Activated CD4-positive, alpha-beta T cell treated with anti-CD3 and anti-CD28 coated beads, Interleukin-2, amount 10 ng/mL, durations not matched to agents 7 days and 5 days (primary cell): ENCODE data around the gene AMPD3. TPM values are rescaled to one million over a fixed set of nuclear protein-coding genes. Genes with fewer than 3 reads are reported as not detected.

ENCODE experiments used
- CTCF ChIA-PET: fragments of 350-600 bp; sonication (Branson Sonifier 250); formaldehyde crosslinking; loops from one replicate; lab custom pipeline; 2021; ENCODE audit warnings: antibody characterized with exemption; lab: Charles Lee
- POLR2A ChIA-PET: fragments of 350-600 bp; sonication (Branson Sonifier 250); formaldehyde crosslinking; loops from one replicate; lab custom pipeline; 2021; ENCODE audit warnings: antibody characterized with exemption; lab: Charles Lee
- DNase-seq: peaks from one replicate; pipeline ENCODE4 v3.0.0-alpha.2; 2020
- H3K27ac Mint-ChIP-seq: one replicate; pipeline ENCODE4 v1.8.0; 2021; ENCODE audit warnings: mild to moderate bottlenecking, moderate library complexity, mixed read lengths
- H3K27me3 Mint-ChIP-seq: one replicate; pipeline ENCODE4 v1.8.0; 2021; ENCODE audit warnings: mixed read lengths
- H3K36me3 Mint-ChIP-seq: one replicate; pipeline ENCODE4 v1.8.0; 2021; ENCODE audit warnings: low read depth, mixed read lengths
- H3K4me1 Mint-ChIP-seq: one replicate; pipeline ENCODE4 v1.8.0; 2021; ENCODE audit warnings: mixed read lengths
- H3K4me3 Mint-ChIP-seq: one replicate; pipeline ENCODE4 v1.8.0; 2021; ENCODE audit warnings: mild to moderate bottlenecking, moderate library complexity, mixed read lengths
- H3K9me3 Mint-ChIP-seq: one replicate; pipeline ENCODE4 v1.8.0; 2021; ENCODE audit warnings: mixed read lengths
- total RNA-seq, 2 experiments: library from RNA; stranded (reverse); gene quantifications; one replicate each; pipeline ENCODE4 v1.2.3, GENCODE V29; 2021

Gene AMPD3
- total RNA-seq, 2 experiments from 2014 or later = 20.3 to 20.8 TPM

DNA sequence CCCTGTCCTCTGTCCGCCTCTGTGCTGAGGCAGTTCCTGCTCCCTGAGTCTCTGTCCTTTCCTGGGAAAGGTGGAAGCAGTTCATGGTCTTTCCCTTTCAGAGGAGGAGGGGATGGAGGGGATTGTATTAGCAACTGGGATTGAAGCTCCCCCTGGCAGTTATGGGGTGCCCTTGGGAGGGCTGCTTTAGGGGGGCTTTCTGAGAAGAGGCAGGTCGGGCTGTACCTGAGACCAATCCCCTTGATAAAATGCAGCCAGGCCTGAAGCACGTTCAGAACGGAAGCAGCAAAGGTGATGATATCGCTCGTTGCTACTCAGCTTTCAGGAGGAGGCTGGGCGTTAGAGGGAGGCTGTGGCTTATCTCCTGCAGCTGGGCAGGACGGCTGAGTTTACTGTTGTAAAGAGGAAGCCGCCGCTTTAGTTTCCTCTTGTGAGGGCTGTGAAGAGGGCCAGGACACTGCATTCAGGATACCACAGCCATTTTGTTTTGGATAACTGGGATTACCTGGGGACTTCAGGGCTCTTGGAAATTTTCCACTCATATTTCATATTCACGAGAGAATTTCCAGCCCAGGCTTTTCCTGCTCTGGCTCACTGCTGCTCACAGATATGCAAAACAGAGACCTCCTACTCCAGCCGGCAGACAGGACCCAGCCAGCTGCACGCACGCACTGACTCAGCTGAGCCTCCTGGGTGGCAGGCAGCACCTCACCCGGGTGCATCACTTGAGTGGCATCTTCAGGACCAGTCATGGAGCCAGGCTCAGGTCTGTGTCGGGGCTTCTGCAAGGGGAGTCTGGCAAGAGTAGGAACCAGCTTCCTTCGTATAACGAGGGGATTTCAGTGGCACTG, 798 bp downstream of the AMPD3 start:
- Mint-ChIP-seq H3K27ac (peak overlapping the region; percentile 93), H3K4me3 (peak overlapping the region; percentile 85), H3K9me3 (no peaks in the 10 kb centered on the region), H3K27me3 (no peaks in the 10 kb centered on the region), H3K4me1 (peaks cover 74% of the 10 kb centered on the region), H3K36me3 (peaks cover 6% of the 10 kb centered on the region)
- POLR2A ChIA-PET = no interaction called here
- DNase-seq = peak; percentile 87
- CTCF ChIA-PET = interaction anchor here (1.8 to 5.9 kb wide), 5 partner anchors 10 to 85 kb away, joined by 4 to 50 read pairs (median 7); partner anchors contain the start of gene RNF141

DNA sequence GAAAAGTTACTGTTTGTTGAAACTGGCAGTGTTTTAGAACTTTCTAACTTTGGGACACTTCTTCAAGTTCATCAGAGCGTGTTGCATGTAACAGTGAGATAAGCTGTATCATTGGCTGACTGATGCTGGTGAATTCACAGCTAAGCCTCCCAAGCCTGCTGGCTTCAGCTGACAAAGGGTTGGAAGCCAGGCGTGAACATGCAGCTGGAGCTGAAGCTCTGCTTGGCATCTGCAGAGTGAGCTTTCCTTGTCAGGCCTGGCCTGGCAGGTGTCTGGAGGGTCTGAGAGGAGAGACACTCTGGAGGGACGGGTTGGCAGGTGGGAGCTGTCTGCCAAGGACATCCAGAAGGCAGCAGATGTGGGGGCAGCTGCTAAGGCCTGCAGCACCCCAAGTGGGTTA, 1.5 kb downstream of the AMPD3 start:
- peaks cover 8% of the 10 kb centered on the region for H3K36me3 Mint-ChIP-seq
- POLR2A ChIA-PET = no interaction called here
- H3K9me3 Mint-ChIP-seq = no peaks in the 10 kb centered on the region
- no peak for DNase-seq
- H3K27ac Mint-ChIP-seq = peak overlapping the region; percentile 93
- CTCF ChIA-PET = interaction anchor here (0.5 to 5.9 kb wide), 8 partner anchors 9 to 1648 kb away, joined by 3 to 50 read pairs (median 5); partner anchors contain the start of gene RNF141
- no peaks in the 10 kb centered on the region for H3K27me3 Mint-ChIP-seq
- peak overlapping the region; percentile 85 for H3K4me3 Mint-ChIP-seq
- peaks cover 70% of the 10 kb centered on the region for H3K4me1 Mint-ChIP-seq

DNA sequence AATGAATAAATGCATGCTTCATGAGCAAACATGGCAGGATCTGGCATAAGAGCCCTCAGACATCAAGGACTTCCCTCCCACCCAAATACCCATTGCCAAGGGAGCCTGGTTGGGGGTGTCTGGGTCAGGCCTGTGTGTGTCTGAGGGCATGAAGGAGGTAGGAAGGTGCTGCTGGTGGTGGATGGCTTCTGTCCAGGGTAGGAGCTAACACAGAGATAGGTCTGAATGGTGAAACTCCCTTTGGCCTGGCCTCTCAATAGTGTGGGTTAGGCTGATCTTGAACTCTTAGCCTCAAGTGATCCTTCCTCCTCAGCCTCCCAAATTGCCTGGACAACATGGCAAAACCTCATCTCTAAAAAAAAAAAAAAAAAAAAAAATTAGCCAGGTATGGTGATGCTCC, 2.8 kb downstream of the AMPD3 start:
- peak overlapping the region; percentile 85 for H3K4me3 Mint-ChIP-seq
- peaks cover 58% of the 10 kb centered on the region for H3K4me1 Mint-ChIP-seq
- POLR2A ChIA-PET = no interaction called here
- H3K9me3 Mint-ChIP-seq = no peaks in the 10 kb centered on the region
- H3K36me3 Mint-ChIP-seq = peaks cover 21% of the 10 kb centered on the region
- no peak for DNase-seq
- CTCF ChIA-PET = interaction anchor here (0.6 to 2.5 kb wide), 3 partner anchors 45 to 260 kb away, joined by 3 to 12 read pairs (median 6); partner anchors contain the start of gene RNF141
- H3K27me3 Mint-ChIP-seq = no peaks in the 10 kb centered on the region
- H3K27ac Mint-ChIP-seq = peak overlapping the region; percentile 93

DNA sequence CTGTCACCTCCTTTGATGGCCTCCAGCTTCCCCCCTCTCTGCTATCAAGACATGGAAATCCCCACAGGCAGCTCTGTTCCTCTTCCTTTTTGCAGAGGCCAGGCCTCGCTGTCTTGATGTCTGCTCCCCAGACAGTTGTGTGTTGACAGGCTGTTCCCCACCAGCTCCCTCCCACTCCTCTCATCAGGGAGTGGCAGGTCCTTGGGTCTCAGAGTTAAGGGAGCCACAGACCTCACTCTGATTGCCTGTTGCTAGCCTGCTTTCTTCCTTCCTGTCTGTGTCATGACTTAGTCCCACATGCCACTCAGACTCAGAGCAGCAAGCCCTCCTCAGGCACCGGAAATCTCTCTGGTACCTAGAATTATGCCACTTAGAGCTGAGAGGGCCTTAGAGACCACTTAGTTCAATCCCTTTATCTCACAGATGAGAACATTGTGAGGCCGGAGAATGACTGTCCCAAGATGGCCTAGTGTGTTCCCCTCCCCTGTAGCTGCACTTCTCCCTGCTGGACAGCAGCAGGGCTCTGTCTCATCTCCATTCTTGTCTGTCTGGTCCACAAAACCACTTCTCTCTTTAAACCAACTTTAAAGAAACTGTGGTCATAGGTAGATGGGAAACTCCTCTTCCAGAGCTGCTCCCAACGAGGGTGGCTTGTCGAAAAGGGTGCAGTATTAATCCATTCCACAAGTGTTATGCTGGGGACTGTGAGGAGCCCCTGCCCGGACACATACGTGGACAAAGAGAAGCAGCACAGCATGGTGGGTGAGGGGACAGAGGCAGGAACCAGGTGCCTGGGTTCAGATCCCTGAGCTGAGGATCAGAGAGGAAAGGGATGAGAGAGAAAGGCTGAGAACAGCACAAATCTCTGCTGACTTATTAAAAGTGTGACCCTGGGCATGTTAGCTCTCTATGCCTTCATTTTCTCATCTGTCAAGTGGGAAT, 4.2 kb downstream of the AMPD3 start:
- H3K9me3 Mint-ChIP-seq = no peaks in the 10 kb centered on the region
- POLR2A ChIA-PET = no interaction called here
- H3K4me3 Mint-ChIP-seq = peak overlapping the region; percentile 70
- DNase-seq = peak; percentile 75
- H3K36me3 Mint-ChIP-seq = peaks cover 33% of the 10 kb centered on the region
- peaks cover 58% of the 10 kb centered on the region for H3K4me1 Mint-ChIP-seq
- peak overlapping the region; percentile 96 for H3K27ac Mint-ChIP-seq
- H3K27me3 Mint-ChIP-seq = no peaks in the 10 kb centered on the region
- CTCF ChIA-PET = interaction anchor here (0.8 to 1.8 kb wide), 6 partner anchors 8 to 120 kb away, joined by 3 to 7 read pairs (median 3); partner anchors contain the start of gene RNF141

DNA sequence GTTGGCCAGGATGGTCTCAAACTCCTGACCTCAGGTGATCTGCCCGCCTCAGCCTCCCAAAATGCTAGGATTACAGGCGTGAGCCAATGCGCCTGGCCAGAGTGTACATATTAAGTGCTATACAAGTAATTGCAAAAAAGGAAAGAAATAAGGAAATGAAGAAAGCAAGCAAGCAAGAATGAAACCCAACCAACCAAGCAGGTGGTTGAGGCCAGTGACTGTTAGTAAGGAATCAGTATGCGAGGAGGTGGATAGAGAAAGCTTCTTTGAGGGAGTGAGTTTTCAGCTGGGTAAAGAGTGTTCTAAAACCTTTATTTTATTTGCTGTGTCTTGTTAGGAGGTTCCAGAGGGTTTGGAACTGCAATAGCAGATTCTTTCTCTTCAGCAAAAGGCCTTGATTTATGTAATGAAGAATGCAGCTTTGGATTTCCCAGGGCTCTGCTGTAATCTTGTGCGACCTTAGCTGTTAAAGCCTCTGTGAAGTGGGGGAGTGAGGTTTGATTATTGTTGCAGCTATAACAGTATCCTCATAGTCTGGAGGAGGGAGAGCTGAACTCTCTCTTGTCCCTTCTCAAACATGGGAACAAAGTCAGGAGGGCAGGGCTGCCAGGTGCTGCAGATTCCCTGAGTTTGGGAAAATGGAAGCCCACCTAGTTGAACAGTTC, 5.7 kb downstream of the AMPD3 start:
- Mint-ChIP-seq H3K4me1 (peaks cover 45% of the 10 kb centered on the region), H3K27ac (no peak overlapping the region), H3K9me3 (no peaks in the 10 kb centered on the region), H3K4me3 (no peak overlapping the region), H3K36me3 (peaks cover 45% of the 10 kb centered on the region), H3K27me3 (no peaks in the 10 kb centered on the region)
- no peak for DNase-seq
- CTCF ChIA-PET = interaction anchor here (1.3 to 1.4 kb wide), 2 partner anchors 9 to 43 kb away, joined by 3 to 5 read pairs; no protein-coding TSS in a partner anchor
- POLR2A ChIA-PET = no interaction called here

DNA sequence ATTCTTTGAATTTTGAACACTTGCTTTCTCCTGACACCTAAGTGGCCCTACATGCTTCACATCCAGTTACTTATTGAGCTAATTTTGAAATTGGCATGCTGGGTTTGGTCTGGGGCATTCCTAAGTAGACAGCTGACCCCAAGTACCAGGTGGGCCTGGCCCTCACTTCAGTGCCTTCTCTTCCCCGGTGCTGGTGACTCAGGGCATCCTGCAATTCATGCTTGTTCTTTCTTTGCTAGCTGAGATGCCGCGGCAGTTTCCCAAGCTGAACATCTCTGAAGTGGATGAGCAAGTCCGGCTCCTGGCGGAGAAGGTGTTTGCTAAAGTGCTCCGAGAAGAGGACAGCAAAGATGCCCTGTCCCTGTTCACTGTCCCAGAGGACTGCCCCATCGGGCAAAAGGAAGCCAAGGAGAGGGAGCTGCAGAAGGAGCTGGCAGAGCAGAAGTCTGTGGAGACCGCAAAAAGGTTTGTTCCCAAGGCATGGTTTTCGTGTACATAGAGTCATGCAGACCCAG, 6.3 kb downstream of the AMPD3 start:
- ChIA-PET POLR2A (no interaction called here), CTCF (interaction anchor here (1.0 to 1.4 kb wide), 3 partner anchors 10 to 42 kb away, joined by 3 to 5 read pairs (median 3); no protein-coding TSS in a partner anchor)
- Mint-ChIP-seq H3K27me3 (no peaks in the 10 kb centered on the region), H3K4me1 (peaks cover 40% of the 10 kb centered on the region), H3K27ac (peak overlapping the region; percentile 54), H3K36me3 (peaks cover 49% of the 10 kb centered on the region), H3K9me3 (no peaks in the 10 kb centered on the region), H3K4me3 (no peak overlapping the region)
- no peak for DNase-seq

DNA sequence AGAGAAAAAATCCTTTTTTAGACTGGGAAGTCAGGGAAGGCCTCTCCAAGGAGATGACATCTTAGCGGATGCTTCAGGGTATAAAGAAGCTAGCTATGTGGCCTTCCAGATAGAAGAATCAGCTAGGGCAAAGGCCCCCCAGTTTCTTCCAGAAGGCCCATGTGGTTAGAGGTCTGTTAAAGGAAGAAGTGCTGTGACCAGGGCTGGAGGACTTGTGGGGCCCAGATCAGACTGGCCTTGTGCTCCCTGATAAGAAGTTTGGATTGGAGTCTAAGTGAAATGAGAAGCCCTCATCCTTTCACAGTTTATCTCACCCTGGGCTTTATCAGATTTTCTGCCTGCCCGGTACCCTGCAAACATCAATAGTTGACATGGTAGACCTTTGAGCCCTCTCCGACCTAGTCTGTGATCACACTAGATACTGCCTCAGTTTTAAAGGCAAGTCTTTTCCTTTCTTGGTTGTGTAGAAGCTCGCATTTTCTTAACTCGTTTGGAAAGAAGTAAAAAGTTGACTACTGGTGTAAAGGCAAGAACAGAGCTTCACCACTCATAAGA, 7.8 kb downstream of the AMPD3 start:
- H3K36me3 Mint-ChIP-seq = peaks cover 60% of the 10 kb centered on the region
- no peak overlapping the region for H3K4me3 Mint-ChIP-seq
- no peak overlapping the region for H3K27ac Mint-ChIP-seq
- H3K9me3 Mint-ChIP-seq = peaks cover 6% of the 10 kb centered on the region
- CTCF ChIA-PET = interaction anchor here (1.4 to 2.4 kb wide), 3 partner anchors 9 to 78 kb away, joined by 3 to 7 read pairs (median 5); partner anchors contain the start of gene RNF141
- H3K27me3 Mint-ChIP-seq = no peaks in the 10 kb centered on the region
- no peak for DNase-seq
- POLR2A ChIA-PET = no interaction called here
- H3K4me1 Mint-ChIP-seq = peaks cover 27% of the 10 kb centered on the region

DNA sequence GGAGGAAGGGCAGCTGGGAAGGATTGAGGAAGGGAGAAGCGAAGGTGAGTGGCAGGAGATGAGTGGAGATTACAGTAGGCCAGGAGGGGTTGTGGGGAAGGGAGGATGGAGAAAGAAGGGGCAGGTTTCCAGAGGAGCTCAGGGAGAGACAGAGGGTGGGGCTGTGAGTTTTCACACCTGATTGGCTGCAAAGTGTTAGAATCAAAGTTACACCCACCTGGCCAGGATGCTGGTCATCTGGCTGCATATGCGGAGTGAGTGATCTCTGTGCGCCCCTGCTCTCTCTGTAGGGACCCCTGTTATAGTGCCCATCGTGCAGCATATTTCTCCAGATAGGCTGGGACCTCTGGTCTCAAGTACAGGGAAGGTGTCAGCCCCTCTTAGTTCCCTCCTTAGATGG, 18.3 kb downstream of the AMPD3 start:
- Mint-ChIP-seq H3K4me1 (peaks cover 6% of the 10 kb centered on the region), H3K4me3 (no peak overlapping the region), H3K9me3 (peaks cover 5% of the 10 kb centered on the region), H3K27ac (no peak overlapping the region), H3K27me3 (no peaks in the 10 kb centered on the region), H3K36me3 (peaks cover 11% of the 10 kb centered on the region)
- CTCF ChIA-PET = interaction anchor here (0.5 to 1.5 kb wide), 4 partner anchors 8 to 165 kb away, joined by 3 to 4 read pairs (median 3); no protein-coding TSS in a partner anchor
- DNase-seq = no peak
- POLR2A ChIA-PET = no interaction called here

DNA sequence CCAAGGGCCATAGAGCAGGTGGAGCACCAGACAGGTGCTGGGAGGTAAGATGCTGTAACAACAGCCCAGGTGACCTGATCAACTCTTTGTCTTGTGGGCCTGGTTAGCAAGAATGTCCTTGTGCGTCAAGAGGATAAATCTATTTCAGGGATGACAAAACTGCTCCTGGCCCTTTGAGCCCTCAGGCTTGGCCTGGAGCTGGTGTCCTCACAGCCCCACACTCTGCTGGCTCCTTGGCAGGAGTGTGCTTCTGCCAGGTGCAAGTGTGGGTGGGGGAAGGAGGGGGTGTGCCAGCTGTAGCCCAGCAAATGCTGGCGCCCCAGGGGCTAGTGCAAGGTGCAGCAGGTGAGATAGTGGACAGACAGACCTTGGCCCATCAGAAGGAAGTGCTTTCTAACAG, 19.5 kb downstream of the AMPD3 start:
- Mint-ChIP-seq H3K4me1 (peaks cover 6% of the 10 kb centered on the region), H3K27me3 (no peaks in the 10 kb centered on the region), H3K36me3 (peaks cover 13% of the 10 kb centered on the region), H3K27ac (no peak overlapping the region), H3K9me3 (no peaks in the 10 kb centered on the region), H3K4me3 (no peak overlapping the region)
- no peak for DNase-seq
- ChIA-PET CTCF (no interaction called here), POLR2A (no interaction called here)

DNA sequence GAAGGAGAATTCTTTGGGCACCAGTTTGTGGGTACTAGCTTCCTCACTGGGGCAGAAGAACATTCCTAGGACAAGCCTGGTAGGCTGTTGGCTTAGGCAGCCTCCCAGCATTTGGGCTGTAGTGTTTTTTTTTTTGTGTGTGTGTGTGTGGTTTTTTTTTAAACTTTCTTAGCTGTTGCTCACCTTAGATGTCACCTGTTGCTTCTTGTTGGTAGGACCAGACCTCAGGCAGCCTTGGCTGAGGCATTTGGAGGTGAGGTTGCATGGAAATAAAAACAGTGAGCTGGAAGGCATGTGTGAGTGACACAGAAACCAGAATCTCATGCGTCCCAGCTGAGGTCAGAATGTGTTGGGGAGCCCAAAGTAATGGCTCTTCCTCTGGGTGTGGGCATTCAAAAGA, 21.3 kb downstream of the AMPD3 start:
- H3K4me1 Mint-ChIP-seq = peaks cover 6% of the 10 kb centered on the region
- POLR2A ChIA-PET = no interaction called here
- no peaks in the 10 kb centered on the region for H3K27me3 Mint-ChIP-seq
- no peaks in the 10 kb centered on the region for H3K9me3 Mint-ChIP-seq
- no peak overlapping the region for H3K4me3 Mint-ChIP-seq
- DNase-seq = no peak
- CTCF ChIA-PET = interaction anchor here (1.0 to 1.8 kb wide), 6 partner anchors 12 to 316 kb away, joined by 3 to 6 read pairs (median 4); partner anchors contain the start of gene RNF141
- no peak overlapping the region for H3K27ac Mint-ChIP-seq
- peaks cover 15% of the 10 kb centered on the region for H3K36me3 Mint-ChIP-seq

DNA sequence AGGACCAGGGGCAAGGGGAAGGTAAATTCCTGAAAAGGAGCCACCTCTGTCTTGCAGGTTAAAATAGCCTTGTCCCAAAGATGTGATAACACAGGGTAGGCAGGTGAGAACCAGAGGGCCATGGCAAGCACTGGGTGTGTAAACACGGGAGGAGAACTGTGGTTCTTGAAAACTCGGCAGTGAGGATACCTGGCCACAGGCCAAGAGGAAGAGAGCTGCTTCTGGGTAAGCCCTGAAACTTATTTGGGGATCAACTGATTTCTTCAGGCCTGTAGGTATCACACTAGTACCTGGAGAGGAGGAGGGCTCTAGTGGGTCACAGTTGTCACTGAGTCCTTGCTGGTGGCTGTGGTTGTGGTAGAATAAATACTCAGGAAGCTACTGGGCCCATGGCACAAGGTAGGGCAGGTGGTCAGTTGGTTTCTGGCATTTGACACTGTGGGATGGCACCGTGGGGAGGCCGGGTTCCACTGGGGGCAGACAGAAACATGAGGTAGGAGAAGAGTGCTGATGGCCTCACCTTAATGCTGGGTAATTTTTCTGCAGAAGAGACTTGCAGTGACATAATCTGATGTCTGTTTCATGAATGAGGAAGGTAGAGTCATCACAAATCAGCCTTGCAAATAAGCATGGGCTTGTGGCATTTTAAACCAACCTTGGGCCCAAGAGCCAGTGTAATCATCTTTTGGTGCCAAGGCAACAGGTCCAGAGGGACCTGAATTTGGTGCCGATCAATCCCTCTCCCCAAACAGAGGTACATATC, 22.0 kb downstream of the AMPD3 start:
- Mint-ChIP-seq H3K36me3 (peaks cover 16% of the 10 kb centered on the region), H3K9me3 (no peaks in the 10 kb centered on the region), H3K27me3 (no peaks in the 10 kb centered on the region), H3K27ac (no peak overlapping the region), H3K4me3 (no peak overlapping the region), H3K4me1 (peaks cover 6% of the 10 kb centered on the region)
- ChIA-PET POLR2A (no interaction called here), CTCF (interaction anchor here (1.6 kb wide), 1 partner anchor 315 kb away, joined by 6 read pairs; no protein-coding TSS in a partner anchor)
- DNase-seq = no peak
